WTC11 (cell line): Measurements from ENCODE around the gene PTPRN2.

Experiments used
- ESRRA ChIP-seq: sonication (generic); formaldehyde crosslinking; IDR thresholded peaks from 2 replicates; pipeline ENCODE4 v1.8.1; 2022; ENCODE audit warnings: mild to moderate bottlenecking, missing genetic modification reagents, borderline replicate concordance
- ZBTB21 ChIP-seq: sonication (generic); formaldehyde crosslinking; IDR thresholded peaks from 2 replicates; pipeline ENCODE4 v1.8.1; 2023; ENCODE audit warnings: mild to moderate bottlenecking, missing genetic modification reagents, borderline replicate concordance
- ZNF121 ChIP-seq: sonication (generic); formaldehyde crosslinking; IDR thresholded peaks from 2 replicates; pipeline ENCODE4 v1.8.0; 2023; ENCODE audit warnings: missing genetic modification reagents
- TF ChIP-seq, protein P1 (sequence below): sonication (generic); formaldehyde crosslinking; IDR thresholded peaks from 2 replicates; pipeline ENCODE4 v1.8.1; 2023; ENCODE audit warnings: mild to moderate bottlenecking, missing genetic modification reagents, moderate library complexity

DNA sequence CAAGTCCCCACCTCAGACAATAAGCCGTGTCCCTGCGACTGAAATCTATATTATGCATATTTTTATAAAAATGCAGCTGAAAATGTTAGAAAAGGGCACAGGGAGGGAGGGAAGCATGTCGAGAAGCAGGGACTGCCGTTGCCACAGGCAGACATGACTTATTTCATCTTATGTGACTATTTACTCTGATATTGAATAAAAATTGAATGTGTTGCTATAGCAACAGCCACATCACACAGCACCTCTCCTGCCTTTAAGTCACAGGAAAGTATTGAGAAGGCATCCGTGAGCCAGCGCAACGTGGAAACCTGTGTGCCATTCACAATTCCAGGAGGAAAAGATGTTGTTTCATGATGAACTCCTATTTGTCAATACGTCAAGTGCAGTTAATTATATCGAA is 701.4 kb downstream of the PTPRN2 start:
- TF ChIP-seq ESRRA (no peak), ZNF121 (CRISPR knock-in tag) (no peak), ZBTB21 (no peak)
- TF ChIP-seq, protein P1, sequence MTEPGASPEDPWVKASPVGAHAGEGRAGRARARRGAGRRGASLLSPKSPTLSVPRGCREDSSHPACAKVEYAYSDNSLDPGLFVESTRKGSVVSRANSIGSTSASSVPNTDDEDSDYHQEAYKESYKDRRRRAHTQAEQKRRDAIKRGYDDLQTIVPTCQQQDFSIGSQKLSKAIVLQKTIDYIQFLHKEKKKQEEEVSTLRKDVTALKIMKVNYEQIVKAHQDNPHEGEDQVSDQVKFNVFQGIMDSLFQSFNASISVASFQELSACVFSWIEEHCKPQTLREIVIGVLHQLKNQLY (CRISPR knock-in tag), result no peak
